GM13977 (cell line): ENCODE measurements around the gene C16orf92.
A peak's percentile ranks its signal among the peaks of the same experiment; 100 is the strongest.

ENCODE experiments used
- DNase-seq: peaks from one replicate; pipeline ENCODE4 v3.0.0; 2012; ENCODE audit warnings: low spot score
- CTCF ChIP-seq: IDR thresholded peaks from 2 replicates; pipeline ENCODE4 v1.5.1; 2012; ENCODE audit warnings: mild to moderate bottlenecking, control low read depth; ENCODE audit not compliant: insufficient read depth; ENCODE audit errors: extremely low read depth, missing control alignments
- in situ Hi-C: fragments of 300-500 bp; cut with MboI; formaldehyde crosslinking; loops from one replicate; pipeline ENCODE4 v1.12.0; 2022; ENCODE audit warnings: low sequenced_read_pairs, low pct_unique_long_range_greater_than_20kb, mixed read lengths, inconsistent platforms; ENCODE audit not compliant: unreplicated experiment

Gene C16orf92

GRCh38 chr16:30002614-30003346 is 20.2 kb upstream of the C16orf92 start:
- TF ChIP-seq CTCF: no peak
- no peak for DNase-seq
- in situ Hi-C loops: no loop called here

- in situ Hi-C loops: no loop called here
- no peak for TF ChIP-seq CTCF
- no peak for DNase-seq
These were observed 19.2 kb upstream of the C16orf92 start for GRCh38 chr16:30003670-30004423.

GRCh38 chr16:30004424-30004776 is 18.6 kb upstream of the C16orf92 start:
- no peak for TF ChIP-seq CTCF
- no peak for DNase-seq
- in situ Hi-C loops: no loop called here

- TF ChIP-seq CTCF: no peak
- in situ Hi-C loops: no loop called here
- no peak for DNase-seq
These were observed 18.2 kb upstream of the C16orf92 start for GRCh38 chr16:30004811-30005242.

GRCh38 chr16:30005341-30006094 is 17.5 kb upstream of the C16orf92 start:
- DNase-seq: peak; percentile 89
- in situ Hi-C loops: no loop called here
- peak; percentile 74 for TF ChIP-seq CTCF

GRCh38 chr16:30006095-30006473 is 16.9 kb upstream of the C16orf92 start:
- DNase-seq: no peak
- in situ Hi-C loops: no loop called here
- no peak for TF ChIP-seq CTCF
